ENCODE measurements around the gene PLCE1. TPM values are rescaled to one million over a fixed set of nuclear protein-coding genes. Genes with fewer than 3 reads are reported as not detected.
"Not testable (repeated sequence)": the region's sequence is repeated elsewhere in the genome, so short reads cannot be mapped to it uniquely, and the experiment has no call there.

Gene PLCE1
- total RNA-seq, 2 donors from 2014 or later = 22.5 to 28.1 TPM

- Histone ChIP-seq H3K9me3 (no peaks in the 10 kb centered on the region), H3K36me3 (no peaks in the 10 kb centered on the region), H3K4me3 (no peak overlapping the region), H3K4me1 (peaks cover 0 to 12% of the 10 kb centered on the region in 2 donors), H3K27me3 (no peaks in the 10 kb centered on the region), H3K27ac (no peak overlapping the region)
- DNase-seq (ENCODE audit: low spot score) = no peak
- TF ChIP-seq CTCF (IDR thresholded peaks at IDR 0.05) = no peak
These were observed 38.9 kb upstream of the PLCE1 start for GRCh38 chr10:93954726-93955363.

GRCh38 chr10:93958834-93959233 lies 34.9 kb upstream of the PLCE1 start:
- Histone ChIP-seq H3K27ac (peak overlapping the region in 1 of 2 donors; percentile 26), H3K9me3 (no peaks in the 10 kb centered on the region), H3K4me1 (peaks cover 0 to 13% of the 10 kb centered on the region in 2 donors), H3K36me3 (no peaks in the 10 kb centered on the region), H3K27me3 (no peaks in the 10 kb centered on the region), H3K4me3 (no peak overlapping the region)
- no peak for TF ChIP-seq CTCF (IDR thresholded peaks at IDR 0.05)
- DNase-seq (ENCODE audit: low spot score) = no peak

GRCh38 chr10:93960988-93961387 lies 32.7 kb upstream of the PLCE1 start:
- H3K9me3 ChIP-seq; H3K27me3 ChIP-seq; DNase-seq (ENCODE audit: low spot score); H3K36me3 ChIP-seq; H3K4me3 ChIP-seq; H3K27ac ChIP-seq: not testable (repeated sequence)
- H3K4me1 ChIP-seq = peaks cover 0 to 13% of the 10 kb centered on the region in 2 donors

- no peaks in the 10 kb centered on the region for H3K36me3 ChIP-seq
- H3K9me3 ChIP-seq = no peaks in the 10 kb centered on the region
- peaks cover 0 to 13% of the 10 kb centered on the region in 2 donors for H3K4me1 ChIP-seq
- TF ChIP-seq CTCF (IDR thresholded peaks at IDR 0.05) = no peak
- no peak for DNase-seq (ENCODE audit: low spot score)
- peak overlapping the region; percentile 40 to 51 for H3K27ac ChIP-seq
- H3K27me3 ChIP-seq = no peaks in the 10 kb centered on the region
- H3K4me3 ChIP-seq = no peak overlapping the region
These were observed 30.8 kb upstream of the PLCE1 start for GRCh38 chr10:93962973-93963372.

- Histone ChIP-seq H3K4me1 (peaks cover 0 to 13% of the 10 kb centered on the region in 2 donors), H3K27me3 (no peaks in the 10 kb centered on the region), H3K4me3 (no peak overlapping the region), H3K9me3 (no peaks in the 10 kb centered on the region), H3K36me3 (no peaks in the 10 kb centered on the region), H3K27ac (peak overlapping the region; percentile 40 to 51)
- DNase-seq (ENCODE audit: low spot score) = no peak
- TF ChIP-seq CTCF (IDR thresholded peaks at IDR 0.05) = no peak
These were observed 30.3 kb upstream of the PLCE1 start for GRCh38 chr10:93963434-93963833.

GRCh38 chr10:93965911-93966310 lies 27.8 kb upstream of the PLCE1 start:
- TF ChIP-seq CTCF (IDR thresholded peaks at IDR 0.05) = no peak
- no peak for DNase-seq (ENCODE audit: low spot score)
- Histone ChIP-seq H3K9me3 (no peaks in the 10 kb centered on the region), H3K4me1 (peaks cover 0 to 13% of the 10 kb centered on the region in 2 donors), H3K27ac (no peak overlapping the region), H3K4me3 (no peak overlapping the region), H3K27me3 (no peaks in the 10 kb centered on the region), H3K36me3 (no peaks in the 10 kb centered on the region)

Data from right atrium auricular region (tissue), 2 donors.